Activated T-helper 1 cell treated with anti-CD3 and anti-CD28 coated beads, Interleukin-2, amount 50 U/mL, for 16 hours (primary cell): ENCODE measurements around the gene IKBKE.

Experiments
- DNase-seq, 2 donors: peaks; one replicate each; pipeline ENCODE4 v3.0.0-alpha.2; 2020; ENCODE audit warnings: low read depth in 1 of 2, low spot score in 1 of 2

The IKBKE gene

DNA sequence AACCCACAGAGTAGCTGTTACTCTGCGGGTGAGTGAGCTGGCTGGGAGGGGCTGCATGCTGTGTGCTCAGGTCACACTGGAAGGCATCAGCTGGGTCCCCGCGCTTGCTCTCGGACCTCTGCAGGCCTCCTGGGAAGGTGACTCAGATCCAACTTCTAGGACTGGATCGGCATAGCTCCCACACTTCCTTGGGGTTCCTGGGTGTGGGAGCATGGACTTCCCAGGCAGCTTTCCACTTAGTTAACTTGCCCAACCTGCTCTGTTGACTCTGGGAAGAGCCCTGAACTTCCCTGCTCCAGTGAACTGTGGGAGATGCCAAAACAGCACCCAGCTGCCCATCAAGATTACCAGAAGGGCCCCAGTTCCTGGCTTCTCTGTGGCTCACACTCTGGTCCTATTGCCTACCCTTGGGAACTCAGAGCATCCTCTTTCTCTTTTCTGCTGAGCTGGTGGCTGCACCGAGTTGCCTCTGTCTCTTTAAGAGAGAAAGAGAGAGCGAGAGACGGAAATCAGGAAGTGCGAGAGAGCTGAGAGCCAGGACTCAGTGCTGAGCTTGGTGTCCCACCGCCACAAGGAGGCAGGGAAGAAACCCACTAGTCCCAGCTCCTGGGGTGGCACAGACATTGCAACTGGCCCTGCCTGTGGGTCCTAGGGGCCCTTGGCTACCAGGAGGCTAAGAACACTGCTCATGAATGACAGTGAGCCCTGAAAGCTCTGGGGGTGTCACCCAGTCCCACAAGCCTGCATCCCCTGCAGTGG lies at the start of gene IKBKE:
TSS of gene IKBKE (plus strand) at position 544 of the 759 bp plus-strand sequence. CDS start 2,752 bp downstream, outside the sequence.
- no peak for DNase-seq

DNA sequence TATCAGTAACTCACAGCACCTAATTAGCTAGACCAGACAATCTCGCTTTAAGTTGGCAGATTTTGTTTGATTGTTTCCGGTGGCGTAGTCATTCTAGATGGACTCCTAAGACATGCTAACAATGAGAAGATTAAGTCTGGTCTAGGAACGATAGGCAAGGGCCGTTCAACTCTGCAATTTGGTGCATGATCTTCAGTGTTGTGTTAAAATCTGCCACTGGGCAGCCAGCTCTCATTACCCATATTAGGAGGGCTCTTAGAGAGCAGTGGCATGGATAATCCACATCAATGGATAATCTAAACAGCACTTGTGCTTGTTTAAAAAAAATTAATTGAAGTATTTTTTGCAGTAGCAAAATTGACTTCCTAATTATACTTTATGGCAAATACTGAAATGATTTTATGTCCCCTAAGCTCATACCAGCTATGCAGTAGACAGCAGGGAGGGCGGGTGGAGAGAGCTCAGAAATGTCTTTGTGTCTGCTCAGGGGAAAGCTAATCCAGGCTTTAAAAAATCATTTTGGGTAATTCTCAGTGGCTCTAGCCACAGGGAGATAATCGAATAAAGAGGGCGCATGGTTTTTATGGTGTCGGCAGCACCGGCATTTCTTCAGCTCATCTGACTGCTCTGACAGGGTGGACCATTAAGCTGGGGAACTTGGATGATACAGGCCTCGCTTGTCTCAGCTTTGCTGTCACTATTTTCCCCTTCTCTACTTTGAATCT lies 48.5 kb upstream of the IKBKE start:
- no peak for DNase-seq

DNA sequence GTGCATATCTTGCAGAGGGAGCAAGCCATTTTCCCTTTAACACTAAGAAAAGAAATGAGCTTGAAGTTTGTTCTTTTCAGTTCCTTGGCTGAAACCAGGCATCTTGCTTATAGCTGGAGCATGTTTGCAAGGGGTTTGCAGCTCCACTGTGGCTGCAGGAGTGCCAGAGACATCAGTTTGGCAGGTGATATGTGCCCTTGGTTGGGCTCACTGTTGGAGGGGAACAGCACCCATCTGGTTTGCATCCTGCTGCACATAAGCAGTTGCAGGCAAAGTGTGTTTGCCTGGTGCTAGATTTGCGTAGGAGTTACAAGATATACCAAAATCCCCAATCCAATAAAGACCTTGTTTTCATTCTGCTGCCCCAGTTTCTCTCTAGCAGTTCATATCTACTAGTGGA lies 47.8 kb upstream of the IKBKE start:
- DNase-seq = no peak

- no peak for DNase-seq
Observed at GRCh38 chr1:206427291-206427690, 43.0 kb upstream of the IKBKE start.

GRCh38 chr1:206429421-206429820 lies 40.9 kb upstream of the IKBKE start:
- DNase-seq = no peak

- DNase-seq = no peak
Observed at GRCh38 chr1:206430031-206430983, 40.0 kb upstream of the IKBKE start.

DNA sequence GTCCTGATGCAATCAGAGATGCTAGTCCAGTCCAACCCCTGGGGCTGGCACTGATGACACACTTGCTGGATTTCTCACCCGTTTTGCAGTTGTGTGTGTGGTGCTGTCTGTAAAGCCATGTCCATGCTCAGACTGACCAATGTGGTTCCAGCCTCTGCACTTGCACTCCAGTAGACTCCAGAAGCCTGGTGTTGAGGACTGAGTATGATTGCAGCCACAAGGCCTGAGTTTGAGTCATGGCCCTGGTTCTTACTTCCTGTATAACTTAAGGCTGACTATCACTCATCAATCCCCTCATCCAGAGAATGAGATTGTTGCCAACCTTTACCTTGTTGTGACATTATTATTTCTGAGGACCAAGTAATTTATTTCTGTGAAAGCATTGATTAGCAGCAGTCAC lies 34.8 kb upstream of the IKBKE start:
- no peak for DNase-seq

- DNase-seq = no peak
Observed at GRCh38 chr1:206438554-206438953, 31.7 kb upstream of the IKBKE start.

GRCh38 chr1:206439205-206439604 lies 31.1 kb upstream of the IKBKE start:
- DNase-seq = no peak

- DNase-seq = no peak
Observed at GRCh38 chr1:206441336-206441967, 28.8 kb upstream of the IKBKE start.

DNA sequence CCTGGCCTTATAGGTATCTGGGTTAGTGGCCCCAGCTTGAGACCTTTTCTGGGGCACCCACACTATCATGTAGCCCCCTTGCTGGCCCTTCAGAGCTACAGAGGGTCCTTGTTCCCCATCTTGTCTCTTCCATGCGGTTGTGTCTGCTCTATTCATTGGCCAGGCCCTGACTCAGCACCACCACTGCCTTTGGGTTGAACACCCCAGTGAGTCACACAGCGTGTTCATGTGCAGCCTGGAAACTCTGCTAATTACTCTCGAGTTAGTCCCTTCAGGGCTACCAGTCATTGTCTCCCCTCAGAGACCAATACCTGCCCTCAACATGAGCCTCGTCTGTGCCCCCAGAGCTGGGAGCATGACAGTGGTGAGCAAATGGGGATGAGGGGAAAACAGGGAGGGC lies 28.2 kb upstream of the IKBKE start:
- DNase-seq = no peak

DNA sequence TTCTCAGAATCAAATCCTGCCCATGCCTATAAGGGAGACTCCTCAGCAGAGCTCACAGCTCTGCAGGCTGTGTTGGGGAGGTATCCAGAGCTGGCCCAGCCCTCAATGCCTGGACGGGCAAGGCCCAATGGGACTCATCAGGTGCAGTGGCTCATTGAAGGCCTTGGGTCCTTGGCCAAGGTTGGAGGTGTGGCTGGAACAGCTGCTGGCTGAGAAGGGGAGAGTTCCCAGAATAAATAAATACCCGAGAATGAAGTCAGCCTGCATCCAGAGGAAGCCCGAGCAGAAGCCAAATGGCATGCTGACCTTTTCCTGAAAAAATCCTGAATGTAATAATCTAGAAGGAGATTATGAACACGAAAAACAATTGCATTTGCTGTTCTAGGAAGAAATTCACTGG lies 25.2 kb upstream of the IKBKE start:
- no peak for DNase-seq

DNA sequence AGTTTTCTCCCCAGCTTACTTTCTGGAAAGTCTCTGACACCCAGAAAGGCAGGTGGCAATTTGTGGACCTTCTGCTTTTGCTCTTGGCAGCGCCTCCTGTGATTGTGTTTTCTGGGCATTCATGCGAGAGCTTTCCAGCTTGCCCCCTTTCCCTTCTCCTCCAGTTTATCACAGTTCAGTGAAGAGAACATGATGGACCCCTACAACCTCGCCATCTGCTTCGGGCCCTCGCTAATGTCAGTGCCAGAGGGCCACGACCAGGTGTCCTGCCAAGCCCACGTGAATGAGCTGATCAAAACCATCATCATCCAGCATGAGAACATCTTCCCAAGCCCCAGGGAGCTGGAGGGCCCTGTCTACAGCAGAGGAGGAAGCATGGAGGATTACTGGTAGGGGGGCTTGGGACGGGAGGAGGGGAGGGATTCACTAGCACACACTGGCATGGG lies 24.3 kb upstream of the IKBKE start:
- DNase-seq = no peak

DNA sequence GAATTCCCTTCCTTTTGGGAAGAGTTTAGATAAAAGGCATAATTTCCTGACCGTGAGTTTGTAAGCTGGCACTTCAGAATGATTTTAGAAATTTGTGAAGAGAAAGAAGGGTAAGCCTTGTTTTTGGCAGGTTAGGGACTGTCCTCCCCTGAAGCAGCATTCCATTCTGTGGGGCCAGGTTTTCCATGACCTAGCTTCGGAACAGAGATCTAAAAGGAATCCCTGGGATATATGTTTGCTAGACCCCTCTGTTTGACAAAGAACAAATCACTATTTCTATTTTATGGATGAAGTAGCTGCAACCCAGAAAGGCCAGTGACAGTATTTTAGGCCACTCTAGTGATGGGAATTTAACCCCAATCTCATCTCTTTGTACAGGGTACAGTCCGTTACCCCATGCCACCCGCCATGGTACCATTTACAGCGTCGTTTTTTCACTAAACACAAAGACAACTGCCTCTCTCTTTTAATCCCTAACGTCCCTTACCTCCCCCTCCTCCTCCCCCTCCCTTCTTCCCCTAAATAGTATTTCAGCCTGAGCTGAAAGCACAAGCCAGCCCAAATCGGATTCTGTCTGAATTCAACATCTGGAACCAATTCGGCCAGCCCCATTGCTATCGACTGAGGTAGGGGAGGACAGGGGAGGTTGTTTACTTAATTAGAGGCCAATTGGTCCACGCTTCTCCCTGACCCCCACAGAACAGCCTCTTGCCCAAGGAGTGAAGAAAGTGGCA lies 23.4 kb upstream of the IKBKE start:
- DNase-seq = no peak

DNA sequence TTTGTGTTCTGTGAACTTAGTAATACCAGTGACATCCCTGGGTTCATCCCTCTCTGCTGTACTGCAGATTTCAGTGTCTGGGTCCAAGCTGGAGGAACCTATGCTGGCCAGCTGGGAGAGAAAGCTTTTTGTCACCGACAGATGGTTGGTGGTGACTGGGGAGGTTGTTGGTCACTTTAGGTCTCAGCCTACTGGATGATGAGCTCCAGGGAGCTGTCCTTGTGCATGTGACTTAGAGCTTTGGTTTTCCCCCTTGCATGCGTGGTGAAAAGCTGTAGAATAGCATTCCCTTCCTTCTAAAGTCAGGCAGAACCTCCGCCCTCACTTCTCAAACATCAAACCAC lies 22.9 kb upstream of the IKBKE start:
- DNase-seq = no peak

DNA sequence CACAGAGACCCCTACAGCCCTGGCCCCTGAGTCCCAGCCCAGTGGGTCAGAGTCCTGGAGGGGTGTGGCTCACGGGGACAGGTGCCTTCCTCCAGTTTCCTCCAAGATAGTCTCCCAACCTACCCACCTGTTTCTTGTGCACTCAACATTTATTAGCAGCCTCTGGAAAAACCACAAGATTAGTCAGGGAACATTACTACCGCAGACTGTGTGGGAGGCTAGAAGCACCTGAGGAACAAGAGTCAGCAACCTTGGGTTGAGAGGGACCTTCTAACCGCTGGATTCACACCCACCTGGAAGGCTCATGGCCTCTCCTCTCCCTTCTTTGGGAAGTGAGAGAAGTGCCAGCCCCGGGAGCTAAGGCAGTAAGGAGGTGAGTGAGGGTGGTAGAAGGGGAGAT lies 22.5 kb upstream of the IKBKE start:
- no peak for DNase-seq

DNA sequence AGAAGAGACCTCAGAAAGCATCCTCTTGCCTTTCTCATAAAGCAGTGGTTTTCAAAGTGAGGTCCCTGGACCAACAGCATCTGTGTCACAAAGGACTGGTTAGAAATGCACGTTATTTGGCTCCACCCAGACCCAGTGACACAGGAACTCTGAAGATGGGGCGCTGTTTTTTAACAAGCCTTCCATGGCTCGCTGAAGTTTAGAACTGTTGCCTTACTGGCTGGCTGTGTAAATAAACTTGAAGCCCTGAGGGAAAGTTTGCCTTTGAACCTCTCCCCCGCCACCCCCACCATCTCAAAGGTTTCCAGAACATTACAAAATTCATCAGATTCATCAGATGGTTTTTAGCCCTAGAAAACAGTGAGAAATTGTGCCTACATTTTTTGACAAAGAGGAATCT lies 21.8 kb upstream of the IKBKE start:
- DNase-seq = no peak

DNA sequence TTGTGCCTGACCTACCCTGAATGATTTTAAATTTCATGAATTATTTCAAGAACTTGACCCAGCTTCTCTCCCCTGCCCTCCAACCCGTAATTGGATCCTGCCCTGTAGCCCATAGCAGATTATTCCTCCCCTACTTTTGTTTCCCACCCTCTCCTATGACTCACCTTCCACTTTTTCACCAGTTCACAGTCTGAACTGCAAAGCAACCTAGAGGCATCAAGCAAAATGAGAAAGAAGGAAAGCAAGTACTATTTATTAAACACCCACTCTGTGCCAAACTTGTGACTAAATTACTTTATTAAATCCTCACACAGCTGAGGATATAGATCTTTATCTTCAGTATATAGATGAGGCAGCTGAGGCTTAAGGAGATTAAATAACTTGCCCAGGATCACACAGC lies 20.7 kb upstream of the IKBKE start:
- no peak for DNase-seq

DNA sequence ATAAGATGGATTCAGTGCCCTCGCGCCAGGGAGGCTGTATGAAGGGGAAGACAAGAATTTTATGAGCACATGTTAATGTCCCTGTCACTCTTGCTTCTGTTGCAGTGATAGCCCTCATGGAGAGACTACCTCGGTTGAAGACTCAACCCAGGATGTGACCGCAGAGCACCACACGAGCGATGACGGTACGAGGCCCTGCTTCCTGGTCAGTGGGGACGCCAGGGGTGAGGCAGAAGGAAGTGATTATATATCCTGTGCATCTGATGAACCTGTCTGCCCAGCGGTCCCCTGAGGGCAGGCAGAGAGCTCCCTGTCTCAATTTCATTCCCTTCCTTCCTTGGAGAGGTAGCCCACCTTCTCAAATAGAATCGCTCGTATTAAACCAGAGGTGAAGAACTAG lies 20.0 kb upstream of the IKBKE start:
- DNase-seq = no peak

GRCh38 chr1:206451134-206451686 lies 19.1 kb upstream of the IKBKE start:
- DNase-seq = no peak
